Measurements from ENCODE around the gene ATP8B4.

ATP8B4 gene

GRCh38 chr15:49847423-49848281 is 271.4 kb downstream of the ATP8B4 start:
- DNase-seq = no peak

- DNase-seq = no peak
Observed at GRCh38 chr15:49844390-49844789, 274.6 kb downstream of the ATP8B4 start.

GRCh38 chr15:49843725-49844124 is 275.3 kb downstream of the ATP8B4 start:
- DNase-seq = no peak

GRCh38 chr15:49842031-49842730 is 276.9 kb downstream of the ATP8B4 start:
- no peak for DNase-seq

- DNase-seq = no peak
Observed at GRCh38 chr15:49832511-49832910, 286.5 kb downstream of the ATP8B4 start.

- DNase-seq = no peak
Observed at GRCh38 chr15:49831206-49831965, 287.6 kb downstream of the ATP8B4 start.

GRCh38 chr15:49830391-49830790 is 288.6 kb downstream of the ATP8B4 start:
- DNase-seq = no peak

- DNase-seq = no peak
Observed at GRCh38 chr15:49827311-49827710, 291.7 kb downstream of the ATP8B4 start.

GRCh38 chr15:49826640-49827234 is 292.3 kb downstream of the ATP8B4 start:
- no peak for DNase-seq

GRCh38 chr15:49824775-49825099 is 294.3 kb downstream of the ATP8B4 start:
- DNase-seq = no peak

GRCh38 chr15:49823987-49824774 is 294.9 kb downstream of the ATP8B4 start:
- no peak for DNase-seq

- DNase-seq = no peak
Observed at GRCh38 chr15:49817100-49817499, 301.9 kb downstream of the ATP8B4 start.

GRCh38 chr15:49815950-49816349 is 303.1 kb downstream of the ATP8B4 start:
- DNase-seq = no peak

GRCh38 chr15:49815526-49815925 is 303.5 kb downstream of the ATP8B4 start:
- no peak for DNase-seq

- no peak for DNase-seq
Observed at GRCh38 chr15:49814709-49815108, 304.3 kb downstream of the ATP8B4 start.

GRCh38 chr15:49813625-49814024 is 305.4 kb downstream of the ATP8B4 start:
- DNase-seq = no peak

- no peak for DNase-seq
Observed at GRCh38 chr15:49810720-49811119, 308.3 kb downstream of the ATP8B4 start.

GRCh38 chr15:49809894-49810609 is 309.0 kb downstream of the ATP8B4 start:
- DNase-seq = no peak

- no peak for DNase-seq
Observed at GRCh38 chr15:49808341-49808740, 310.7 kb downstream of the ATP8B4 start.
